ENCODE results near the gene HTR3C. TPM values are rescaled to one million over a fixed set of nuclear protein-coding genes. Genes with fewer than 3 reads are reported as not detected.
"Not testable (repeated sequence)": the region's sequence is repeated elsewhere in the genome, so short reads cannot be mapped to it uniquely, and the experiment has no call there.

The HTR3C gene
- total RNA-seq, 1 donor from 2014 or later: not detected

DNA sequence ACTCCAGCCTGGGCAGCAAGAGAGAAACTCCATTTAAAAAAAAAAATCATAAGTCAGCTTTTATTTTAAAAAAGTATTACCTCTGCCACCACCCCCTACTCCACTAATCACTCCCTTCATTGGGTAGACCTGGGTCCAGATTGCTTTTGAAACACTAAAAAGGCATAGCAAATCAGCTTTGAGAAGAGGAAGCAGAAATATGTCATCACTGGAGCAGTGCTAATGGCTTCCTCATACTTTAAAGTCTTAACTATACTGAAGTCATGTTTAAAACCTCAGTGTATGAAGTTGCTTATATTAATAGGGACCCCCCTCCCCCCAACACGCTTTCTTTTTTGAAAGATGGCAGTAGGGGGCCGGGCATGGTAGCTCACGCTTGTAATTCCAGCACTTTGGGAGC, 22.3 kb upstream of the HTR3C start:
- no peak overlapping the region for H3K4me3 Mint-ChIP-seq
- no peaks in the 10 kb centered on the region for H3K36me3 Mint-ChIP-seq
- no peaks in the 10 kb centered on the region for H3K4me1 Mint-ChIP-seq (ENCODE audit: unreplicated experiment)
- peaks cover 21% of the 10 kb centered on the region for H3K27me3 Mint-ChIP-seq
- DNase-seq (ENCODE audit: extremely low spot score, unreplicated experiment): no peak
- no peak overlapping the region for H3K27ac Mint-ChIP-seq
- TF ChIP-seq, protein P1, sequence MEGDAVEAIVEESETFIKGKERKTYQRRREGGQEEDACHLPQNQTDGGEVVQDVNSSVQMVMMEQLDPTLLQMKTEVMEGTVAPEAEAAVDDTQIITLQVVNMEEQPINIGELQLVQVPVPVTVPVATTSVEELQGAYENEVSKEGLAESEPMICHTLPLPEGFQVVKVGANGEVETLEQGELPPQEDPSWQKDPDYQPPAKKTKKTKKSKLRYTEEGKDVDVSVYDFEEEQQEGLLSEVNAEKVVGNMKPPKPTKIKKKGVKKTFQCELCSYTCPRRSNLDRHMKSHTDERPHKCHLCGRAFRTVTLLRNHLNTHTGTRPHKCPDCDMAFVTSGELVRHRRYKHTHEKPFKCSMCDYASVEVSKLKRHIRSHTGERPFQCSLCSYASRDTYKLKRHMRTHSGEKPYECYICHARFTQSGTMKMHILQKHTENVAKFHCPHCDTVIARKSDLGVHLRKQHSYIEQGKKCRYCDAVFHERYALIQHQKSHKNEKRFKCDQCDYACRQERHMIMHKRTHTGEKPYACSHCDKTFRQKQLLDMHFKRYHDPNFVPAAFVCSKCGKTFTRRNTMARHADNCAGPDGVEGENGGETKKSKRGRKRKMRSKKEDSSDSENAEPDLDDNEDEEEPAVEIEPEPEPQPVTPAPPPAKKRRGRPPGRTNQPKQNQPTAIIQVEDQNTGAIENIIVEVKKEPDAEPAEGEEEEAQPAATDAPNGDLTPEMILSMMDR (conservative IDR thresholded peaks at IDR 0.05): no peak
- H3K9me3 Mint-ChIP-seq: no peaks in the 10 kb centered on the region

GRCh38 chr3:184031187-184031792, 21.6 kb upstream of the HTR3C start, which contains the start of gene HTR3D:
HTR3D (plus strand) TSS chr3:184031742; CDS start chr3:184031742, 0 bp downstream.
- TF ChIP-seq, protein P1 (conservative IDR thresholded peaks at IDR 0.05): no peak
- no peak within 1 kb of the TSS for H3K4me3 Mint-ChIP-seq
- no peak within 1 kb of the TSS for H3K27ac Mint-ChIP-seq
- H3K4me1 Mint-ChIP-seq (ENCODE audit: unreplicated experiment): no peaks in the 10 kb centered on the region
- no peak for DNase-seq (ENCODE audit: extremely low spot score, unreplicated experiment)
- H3K27me3 Mint-ChIP-seq: peaks cover 21% of the 10 kb centered on the region
- no peaks in the 10 kb centered on the region for H3K36me3 Mint-ChIP-seq
- no peaks in the 10 kb centered on the region for H3K9me3 Mint-ChIP-seq

DNA sequence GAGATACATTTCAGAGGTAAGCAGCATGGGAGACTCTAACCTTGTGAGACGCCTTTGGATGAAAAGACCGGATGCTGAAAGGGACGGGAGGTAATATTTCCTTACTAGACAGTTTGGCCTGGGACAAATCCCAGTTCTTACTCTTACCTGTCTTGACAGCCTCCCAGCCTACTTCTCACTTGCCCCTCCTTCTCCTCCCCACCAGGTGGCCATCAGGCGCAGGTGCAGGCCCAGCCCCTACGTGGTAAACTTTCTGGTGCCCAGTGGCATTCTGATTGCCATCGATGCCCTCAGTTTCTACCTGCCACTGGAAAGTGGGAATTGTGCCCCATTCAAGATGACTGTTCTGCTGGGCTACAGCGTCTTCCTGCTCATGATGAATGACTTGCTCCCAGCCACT, 15.0 kb upstream of the HTR3C start:
- Mint-ChIP-seq H3K27ac (no peak overlapping the region), H3K27me3 (peaks cover 17% of the 10 kb centered on the region), H3K36me3 (no peaks in the 10 kb centered on the region), H3K4me1 (ENCODE audit: unreplicated experiment) (no peaks in the 10 kb centered on the region), H3K9me3 (no peaks in the 10 kb centered on the region), H3K4me3 (no peak overlapping the region)
- TF ChIP-seq, protein P1 (conservative IDR thresholded peaks at IDR 0.05): no peak
- no peak for DNase-seq (ENCODE audit: extremely low spot score, unreplicated experiment)

DNA sequence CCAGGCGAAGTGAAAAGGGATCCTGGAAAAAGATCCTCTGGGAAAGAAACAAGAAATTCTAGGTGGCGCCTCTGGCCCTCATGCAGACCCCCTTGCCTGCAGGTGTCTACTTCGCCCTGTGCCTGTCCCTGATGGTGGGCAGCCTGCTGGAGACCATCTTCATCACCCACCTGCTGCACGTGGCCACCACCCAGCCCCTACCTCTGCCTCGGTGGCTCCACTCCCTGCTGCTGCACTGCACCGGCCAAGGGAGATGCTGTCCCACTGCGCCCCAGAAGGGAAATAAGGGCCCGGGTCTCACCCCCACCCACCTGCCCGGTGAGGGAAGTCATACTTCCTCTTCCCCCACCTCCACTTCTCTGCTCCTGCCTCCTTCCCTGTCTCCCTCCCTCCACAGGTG, 14.5 kb upstream of the HTR3C start:
- H3K4me1 Mint-ChIP-seq (ENCODE audit: unreplicated experiment); H3K4me3 Mint-ChIP-seq; H3K9me3 Mint-ChIP-seq; H3K36me3 Mint-ChIP-seq; DNase-seq (ENCODE audit: extremely low spot score, unreplicated experiment); H3K27ac Mint-ChIP-seq: not testable (repeated sequence)
- H3K27me3 Mint-ChIP-seq: peaks cover 15% of the 10 kb centered on the region

GRCh38 chr3:184039414-184039813, 13.4 kb upstream of the HTR3C start:
- Mint-ChIP-seq H3K36me3 (no peaks in the 10 kb centered on the region), H3K27me3 (peaks cover 10% of the 10 kb centered on the region), H3K27ac (no peak overlapping the region), H3K9me3 (no peaks in the 10 kb centered on the region), H3K4me3 (no peak overlapping the region), H3K4me1 (ENCODE audit: unreplicated experiment) (no peaks in the 10 kb centered on the region)
- TF ChIP-seq, protein P1 (conservative IDR thresholded peaks at IDR 0.05): no peak
- DNase-seq (ENCODE audit: extremely low spot score, unreplicated experiment): no peak

DNA sequence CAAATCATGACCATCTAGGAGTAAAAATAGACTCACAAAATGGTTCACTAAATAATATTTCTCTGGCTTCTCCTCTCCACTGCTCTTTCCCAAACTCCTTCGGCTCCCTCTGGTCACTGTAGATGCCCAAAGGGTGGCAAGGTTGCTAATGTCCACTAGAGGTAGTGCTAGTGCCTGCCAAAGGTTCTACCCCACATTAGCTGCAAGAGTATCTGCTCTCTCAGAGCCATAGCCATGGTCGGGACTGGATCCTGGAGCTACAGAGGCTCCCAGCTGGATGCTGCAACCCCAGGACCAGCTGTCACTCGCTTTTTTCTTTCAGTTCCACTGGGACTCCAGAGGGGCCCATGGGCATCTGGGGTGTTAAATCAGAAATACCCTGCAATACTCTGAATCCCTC, 12.8 kb upstream of the HTR3C start:
- Mint-ChIP-seq H3K4me1 (ENCODE audit: unreplicated experiment) (no peaks in the 10 kb centered on the region), H3K27ac (no peak overlapping the region), H3K9me3 (no peaks in the 10 kb centered on the region), H3K27me3 (peaks cover 10% of the 10 kb centered on the region), H3K4me3 (no peak overlapping the region), H3K36me3 (no peaks in the 10 kb centered on the region)
- TF ChIP-seq, protein P1 (conservative IDR thresholded peaks at IDR 0.05): peak; percentile 38
- DNase-seq (ENCODE audit: extremely low spot score, unreplicated experiment): no peak

Measured in type B pancreatic cell (in vitro differentiated cells).